ENCODE data around the gene NSMF. TPM values are rescaled to one million over a fixed set of nuclear protein-coding genes. Genes with fewer than 3 reads are reported as not detected.

Gene NSMF
- total RNA-seq, 1 experiment from 2014 or later, result 52.7 TPM

- peaks cover 13% of the 10 kb centered on the region for H3K4me1 ChIP-seq (ENCODE audit: insufficient read depth, low read length, poor library complexity, severe bottlenecking)
- ChIA-PET CTCF (no interaction called here), POLR2A (ENCODE audit: low non-redundant PET) (no interaction called here)
- H3K9me3 ChIP-seq (ENCODE audit: low read depth, low read length, poor library complexity, severe bottlenecking), result no peaks in the 10 kb centered on the region
- intact Hi-C loops (cut with micrococcal nuclease; ENCODE audit: unreplicated experiment), result no loop called here
- H3K27me3 ChIP-seq (replicated peaks; ENCODE audit: insufficient read depth, low read depth, low read length, poor library complexity), result no peaks in the 10 kb centered on the region
- TF ChIP-seq EZH2 (IDR thresholded peaks at IDR 0.05; ENCODE audit: borderline replicate concordance, low read depth, low read length, poor library complexity, severe bottlenecking), result no peak
- TF ChIP-seq, protein P1, sequence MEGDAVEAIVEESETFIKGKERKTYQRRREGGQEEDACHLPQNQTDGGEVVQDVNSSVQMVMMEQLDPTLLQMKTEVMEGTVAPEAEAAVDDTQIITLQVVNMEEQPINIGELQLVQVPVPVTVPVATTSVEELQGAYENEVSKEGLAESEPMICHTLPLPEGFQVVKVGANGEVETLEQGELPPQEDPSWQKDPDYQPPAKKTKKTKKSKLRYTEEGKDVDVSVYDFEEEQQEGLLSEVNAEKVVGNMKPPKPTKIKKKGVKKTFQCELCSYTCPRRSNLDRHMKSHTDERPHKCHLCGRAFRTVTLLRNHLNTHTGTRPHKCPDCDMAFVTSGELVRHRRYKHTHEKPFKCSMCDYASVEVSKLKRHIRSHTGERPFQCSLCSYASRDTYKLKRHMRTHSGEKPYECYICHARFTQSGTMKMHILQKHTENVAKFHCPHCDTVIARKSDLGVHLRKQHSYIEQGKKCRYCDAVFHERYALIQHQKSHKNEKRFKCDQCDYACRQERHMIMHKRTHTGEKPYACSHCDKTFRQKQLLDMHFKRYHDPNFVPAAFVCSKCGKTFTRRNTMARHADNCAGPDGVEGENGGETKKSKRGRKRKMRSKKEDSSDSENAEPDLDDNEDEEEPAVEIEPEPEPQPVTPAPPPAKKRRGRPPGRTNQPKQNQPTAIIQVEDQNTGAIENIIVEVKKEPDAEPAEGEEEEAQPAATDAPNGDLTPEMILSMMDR (conservative IDR thresholded peaks at IDR 0.05; ENCODE audit: low read depth, low read length), result no peak
- no peak for DNase-seq (ENCODE audit: low spot score)
- no peak overlapping the region for H3K27ac ChIP-seq (ENCODE audit: low read depth, low read length, poor library complexity, severe bottlenecking)
- H3K36me3 ChIP-seq (ENCODE audit: insufficient read depth, low read length, poor library complexity, severe bottlenecking), result peaks cover 12% of the 10 kb centered on the region
- H3K4me3 ChIP-seq (ENCODE audit: low read depth, low read length, poor library complexity, severe bottlenecking), result no peak overlapping the region
- no TSS peak for BruUV-seq (replicated peaks)
Observed at GRCh38 chr9:137454145-137454596, 5.0 kb downstream of the NSMF start.

DNA sequence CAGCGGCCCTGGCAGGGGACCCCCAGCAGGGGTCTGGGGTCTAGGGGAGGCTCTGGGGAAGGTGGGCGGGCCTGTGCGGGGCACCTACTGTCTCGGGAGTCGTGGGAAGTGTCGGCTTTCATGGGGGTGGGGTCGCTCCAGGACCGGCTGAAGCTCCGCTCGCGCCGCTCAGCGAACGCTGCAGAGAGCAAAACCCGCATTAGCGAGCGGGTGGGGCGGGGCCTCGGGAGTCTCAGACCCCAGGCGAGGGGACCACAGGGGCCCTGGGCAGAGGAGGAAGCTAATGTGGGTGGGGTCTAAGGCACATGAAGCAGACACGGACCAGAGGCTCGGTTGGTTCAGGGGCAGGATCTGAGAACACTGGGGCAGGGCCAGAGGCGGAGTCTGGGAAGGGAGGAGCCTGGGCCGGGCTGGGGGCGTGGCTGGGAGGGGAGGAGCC lies 5.5 kb downstream of the NSMF start:
- CTCF ChIA-PET, result no interaction called here
- peaks cover 16% of the 10 kb centered on the region for H3K36me3 ChIP-seq (ENCODE audit: insufficient read depth, low read length, poor library complexity, severe bottlenecking)
- BruUV-seq (replicated peaks), result no TSS peak
- peaks cover 13% of the 10 kb centered on the region for H3K4me1 ChIP-seq (ENCODE audit: insufficient read depth, low read length, poor library complexity, severe bottlenecking)
- DNase-seq (ENCODE audit: low spot score), result peak; percentile 62
- TF ChIP-seq, protein P1 (conservative IDR thresholded peaks at IDR 0.05; ENCODE audit: low read depth, low read length), result no peak
- no peak for TF ChIP-seq EZH2 (IDR thresholded peaks at IDR 0.05; ENCODE audit: borderline replicate concordance, low read depth, low read length, poor library complexity, severe bottlenecking)
- intact Hi-C loops (cut with micrococcal nuclease; ENCODE audit: unreplicated experiment), result no loop called here
- H3K27ac ChIP-seq (ENCODE audit: low read depth, low read length, poor library complexity, severe bottlenecking), result peak overlapping the region; percentile 45
- no peaks in the 10 kb centered on the region for H3K9me3 ChIP-seq (ENCODE audit: low read depth, low read length, poor library complexity, severe bottlenecking)
- POLR2A ChIA-PET (ENCODE audit: low non-redundant PET), result no interaction called here
- H3K27me3 ChIP-seq (replicated peaks; ENCODE audit: insufficient read depth, low read depth, low read length, poor library complexity), result no peaks in the 10 kb centered on the region
- H3K4me3 ChIP-seq (ENCODE audit: low read depth, low read length, poor library complexity, severe bottlenecking), result no peak overlapping the region

- POLR2A ChIA-PET (ENCODE audit: low non-redundant PET), result no interaction called here
- H3K4me3 ChIP-seq (ENCODE audit: low read depth, low read length, poor library complexity, severe bottlenecking), result no peak overlapping the region
- CTCF ChIA-PET, result no interaction called here
- peaks cover 16% of the 10 kb centered on the region for H3K36me3 ChIP-seq (ENCODE audit: insufficient read depth, low read length, poor library complexity, severe bottlenecking)
- TF ChIP-seq, protein P1 (conservative IDR thresholded peaks at IDR 0.05; ENCODE audit: low read depth, low read length), result no peak
- no peak for TF ChIP-seq EZH2 (IDR thresholded peaks at IDR 0.05; ENCODE audit: borderline replicate concordance, low read depth, low read length, poor library complexity, severe bottlenecking)
- no peaks in the 10 kb centered on the region for H3K27me3 ChIP-seq (replicated peaks; ENCODE audit: insufficient read depth, low read depth, low read length, poor library complexity)
- BruUV-seq (replicated peaks), result no TSS peak
- intact Hi-C loops (cut with micrococcal nuclease; ENCODE audit: unreplicated experiment), result no loop called here
- H3K27ac ChIP-seq (ENCODE audit: low read depth, low read length, poor library complexity, severe bottlenecking), result peak overlapping the region; percentile 45
- DNase-seq (ENCODE audit: low spot score), result no peak
- H3K9me3 ChIP-seq (ENCODE audit: low read depth, low read length, poor library complexity, severe bottlenecking), result no peaks in the 10 kb centered on the region
- H3K4me1 ChIP-seq (ENCODE audit: insufficient read depth, low read length, poor library complexity, severe bottlenecking), result peaks cover 11% of the 10 kb centered on the region
Observed at GRCh38 chr9:137452761-137453642, 6.1 kb downstream of the NSMF start.
